ENCODE data around the gene DLGAP5. TPM values are rescaled to one million over a fixed set of nuclear protein-coding genes. Genes with fewer than 3 reads are reported as not detected.

The DLGAP5 gene
- total and polyA plus RNA-seq, 2 of the 4 experiments (the other 2 are of a cell fraction) = 14.9 to 19.0 TPM

- Histone ChIP-seq H4K91ac (ENCODE audit: insufficient read depth, low read depth, low read length) (no peak overlapping the region), H3K4me3 (ENCODE audit: insufficient read depth, low read depth, low read length) (no peak overlapping the region), H3K23ac (ENCODE audit: low read depth, low read length) (no peak overlapping the region), H2AFZ (replicated peaks; ENCODE audit: low read length, poor library complexity) (no peak overlapping the region), H2BK20ac (ENCODE audit: low read depth, low read length) (no peak overlapping the region), H4K8ac (ENCODE audit: low read depth in 2 of 2, low read length in 2 of 2) (no peak overlapping the region), H2BK15ac (ENCODE audit: low read depth, low read length) (no peak overlapping the region), H3K9ac (ENCODE audit: low read depth, low read length) (no peak overlapping the region), H3K18ac (ENCODE audit: low read depth, low read length) (no peak overlapping the region), H3K14ac (replicated peaks; ENCODE audit: low read depth, low read length) (no peak overlapping the region), H2BK5ac (ENCODE audit: low read depth, low read length, poor library complexity, severe bottlenecking) (no peak overlapping the region), H3K4me1 (ENCODE audit: control insufficient read depth, insufficient read depth, low read length) (peaks cover 2% of the 10 kb centered on the region), H3K79me1 (ENCODE audit: low read depth in 1 of 2, low read length in 2 of 2) (peaks cover 32 to 63% of the 10 kb centered on the region in 2 experiments), H2BK120ac (ENCODE audit: low read depth, low read length) (no peak overlapping the region), H3K36me3 (ENCODE audit: control insufficient read depth, insufficient read depth, low read length) (peaks cover 40% of the 10 kb centered on the region), H3K27me3 (ENCODE audit: control insufficient read depth, insufficient read depth, low read length) (no peaks in the 10 kb centered on the region), H3K9me3 (ENCODE audit: control insufficient read depth, insufficient read depth, low read length) (no peaks in the 10 kb centered on the region), H4K20me1 (ENCODE audit: insufficient read depth, low read length) (peaks cover 15% of the 10 kb centered on the region; the same call in 1 of the 2 replicates), H3K27ac (ENCODE audit: insufficient read depth, low read length) (no peak overlapping the region), H4K5ac (ENCODE audit: low read depth, low read length) (no peak overlapping the region), H3K4ac (ENCODE audit: low read depth, low read length) (no peak overlapping the region), H2AK9ac (replicated peaks; ENCODE audit: low read depth, low read length, poor library complexity) (no peak overlapping the region), H3K9me1 (ENCODE audit: insufficient read depth, low read length) (peaks cover 8% of the 10 kb centered on the region), H2AK5ac (ENCODE audit: low read depth, low read length) (no peak overlapping the region), H3K56ac (ENCODE audit: extremely low read depth, insufficient read depth, low read length) (no peak overlapping the region), H3K4me2 (ENCODE audit: low read depth, low read length) (no peak overlapping the region)
- no CpG with 5 or more reads among the region's 3 CpGs for WGBS, 2 experiments (ENCODE audit: extremely low coverage in 2 of 2, insufficient read length in 1 of 2)
- in situ Hi-C loops (cut with MboI; ENCODE audit: low sequenced_read_pairs) (no loop called here), dilution Hi-C loops (cut with HindIII; ENCODE audit: low sequenced_read_pairs, unreplicated experiment) (no loop called here), intact Hi-C loops (cut with micrococcal nuclease) (no loop called here)
- TF ChIP-seq RCOR1 (IDR thresholded peaks at IDR 0.05; ENCODE audit: insufficient replicate concordance, low read length) (no peak), FOS (IDR thresholded peaks at IDR 0.05; ENCODE audit: low read depth, low read length) (no peak), BHLHE40 (IDR thresholded peaks at IDR 0.05; ENCODE audit: low read depth, low read length) (no peak), ELK1 (IDR thresholded peaks at IDR 0.05; ENCODE audit: borderline replicate concordance, low read depth, low read length) (no peak), MAZ (IDR thresholded peaks at IDR 0.05; ENCODE audit: borderline replicate concordance, low read depth, low read length) (no peak), CHD1 (IDR thresholded peaks at IDR 0.05; ENCODE audit: low read depth, low read length) (no peak), SMC3 (IDR thresholded peaks at IDR 0.05; ENCODE audit: low read depth, low read length) (no peak), NFE2L2 (IDR thresholded peaks at IDR 0.05; ENCODE audit: low read depth, low read length) (no peak), MAFK (IDR thresholded peaks at IDR 0.05; ENCODE audit: low read depth, low read length) (no peak), CTCF (conservative IDR thresholded peaks at IDR 0.05; ENCODE audit: low read depth, low read length) (no peak), RAD21 (IDR thresholded peaks at IDR 0.05; ENCODE audit: low read length) (no peak), CEBPB (IDR thresholded peaks at IDR 0.05; ENCODE audit: low read depth, low read length) (no peak)
- TF ChIP-seq, protein P1, sequence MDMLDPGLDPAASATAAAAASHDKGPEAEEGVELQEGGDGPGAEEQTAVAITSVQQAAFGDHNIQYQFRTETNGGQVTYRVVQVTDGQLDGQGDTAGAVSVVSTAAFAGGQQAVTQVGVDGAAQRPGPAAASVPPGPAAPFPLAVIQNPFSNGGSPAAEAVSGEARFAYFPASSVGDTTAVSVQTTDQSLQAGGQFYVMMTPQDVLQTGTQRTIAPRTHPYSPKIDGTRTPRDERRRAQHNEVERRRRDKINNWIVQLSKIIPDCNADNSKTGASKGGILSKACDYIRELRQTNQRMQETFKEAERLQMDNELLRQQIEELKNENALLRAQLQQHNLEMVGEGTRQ (IDR thresholded peaks at IDR 0.05; ENCODE audit: low read depth, low read length) = no peak
- DNase-seq (no peak), ATAC-seq (ENCODE audit: low read depth) (no peak)
- ChIA-PET POLR2A (ENCODE audit: unreplicated experiment) (no interaction called here), CTCF (no interaction called here)
- no TSS peak for BruUV-seq (replicated peaks)
These were observed 49.6 kb downstream of the DLGAP5 start for GRCh38 chr14:55141825-55142224.
